ENCODE measurements around the gene CDH18.
A peak's percentile ranks its signal among the peaks of the same experiment; 100 is the strongest.

The CDH18 gene

DNA sequence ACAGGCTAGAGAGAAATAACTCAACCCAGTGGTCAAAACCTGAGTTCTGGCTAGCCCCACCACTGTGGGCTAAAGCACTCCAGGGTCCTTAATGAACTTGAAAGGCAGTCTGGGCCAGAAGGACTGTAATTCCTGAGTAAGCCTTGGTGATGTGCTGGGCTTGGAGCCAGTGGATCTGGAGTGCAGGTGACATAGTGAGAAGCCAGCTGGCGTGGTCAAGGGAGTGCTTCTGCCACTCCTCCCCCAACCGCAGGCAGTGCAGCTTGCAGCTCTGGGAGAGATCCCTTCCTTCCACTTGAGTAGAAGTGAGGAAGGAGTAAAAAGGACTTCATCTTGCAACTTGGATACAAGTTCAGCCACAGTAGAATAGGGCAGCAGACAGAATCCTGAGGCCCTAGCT is 424.0 kb downstream of the CDH18 start:
- no peak for DNase-seq

DNA sequence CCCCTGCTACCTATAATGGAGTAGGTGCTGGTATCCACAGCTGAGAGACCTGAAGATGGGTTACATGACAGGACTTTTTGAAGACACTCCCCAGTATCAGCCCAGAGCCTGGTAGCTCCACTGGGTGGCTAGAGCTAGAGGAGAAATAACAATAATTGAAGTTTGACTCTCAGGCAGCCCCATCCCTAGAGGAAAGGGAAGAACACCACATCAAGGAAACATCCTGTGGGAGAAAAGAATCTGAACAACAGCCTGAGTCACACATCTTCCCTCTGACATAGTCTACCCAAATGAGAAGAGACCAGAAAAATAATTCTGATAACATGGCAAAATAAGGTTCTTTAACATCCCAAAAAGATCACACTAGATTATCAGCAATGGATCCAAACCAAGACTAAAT is 432.1 kb downstream of the CDH18 start:
- DNase-seq = peak; percentile 20

DNA sequence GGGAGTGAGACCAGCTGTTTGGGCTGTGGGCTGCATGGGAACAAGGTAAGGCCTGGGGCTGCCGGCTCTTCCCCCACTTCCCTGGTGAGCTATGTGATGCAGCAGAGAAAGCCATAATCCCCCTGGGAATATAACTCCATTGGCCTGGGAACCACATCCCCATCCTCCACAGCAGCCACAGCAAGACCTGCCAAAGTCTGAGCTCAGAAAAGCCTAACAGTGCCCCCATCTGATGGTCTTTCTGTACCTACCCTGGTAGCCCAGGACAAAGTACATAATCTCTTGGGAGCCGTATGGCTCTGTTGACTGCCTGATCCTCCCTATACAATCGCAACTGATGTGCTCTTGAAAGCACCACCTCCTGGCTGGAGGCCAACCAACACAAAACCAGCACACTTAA is 432.6 kb downstream of the CDH18 start:
- no peak for DNase-seq

DNA sequence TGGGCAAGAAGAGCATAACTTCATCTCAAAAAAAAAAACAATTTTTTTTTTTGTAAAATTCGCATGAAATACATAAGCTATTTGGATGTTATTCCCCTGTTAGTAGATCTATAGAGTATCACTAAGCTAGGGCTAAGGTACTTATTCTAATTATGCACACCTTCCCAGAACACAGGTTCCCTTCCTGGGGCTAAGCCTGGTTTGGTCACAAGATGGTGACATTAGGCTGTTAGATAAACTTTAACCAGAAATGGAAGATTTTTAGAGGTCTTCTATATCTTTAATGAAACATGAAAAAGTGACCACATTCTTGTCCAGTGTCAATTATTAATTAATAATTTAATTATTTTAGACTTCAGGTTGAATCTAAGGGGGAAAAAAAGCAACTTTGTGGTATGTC is 433.5 kb downstream of the CDH18 start:
- DNase-seq = no peak

DNA sequence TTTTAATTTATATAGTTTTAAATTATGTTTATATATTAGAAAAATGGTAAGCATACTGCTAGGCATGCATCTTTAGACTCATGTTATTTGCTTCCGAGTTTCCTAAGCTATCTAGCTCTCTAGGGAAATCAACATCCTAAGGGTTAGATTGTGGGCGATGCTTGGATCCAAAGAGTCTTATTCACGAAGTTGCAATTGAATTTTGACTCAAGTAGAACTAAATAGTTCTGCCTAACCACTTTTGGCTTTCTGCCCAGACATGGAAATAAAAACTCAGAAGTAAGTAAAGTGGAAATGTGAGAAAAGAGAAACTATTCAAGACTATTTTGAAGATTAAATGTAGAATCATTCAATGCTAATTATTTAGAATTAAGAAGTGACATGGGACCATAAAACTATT is 440.4 kb downstream of the CDH18 start:
- peak; percentile 62 for DNase-seq

DNA sequence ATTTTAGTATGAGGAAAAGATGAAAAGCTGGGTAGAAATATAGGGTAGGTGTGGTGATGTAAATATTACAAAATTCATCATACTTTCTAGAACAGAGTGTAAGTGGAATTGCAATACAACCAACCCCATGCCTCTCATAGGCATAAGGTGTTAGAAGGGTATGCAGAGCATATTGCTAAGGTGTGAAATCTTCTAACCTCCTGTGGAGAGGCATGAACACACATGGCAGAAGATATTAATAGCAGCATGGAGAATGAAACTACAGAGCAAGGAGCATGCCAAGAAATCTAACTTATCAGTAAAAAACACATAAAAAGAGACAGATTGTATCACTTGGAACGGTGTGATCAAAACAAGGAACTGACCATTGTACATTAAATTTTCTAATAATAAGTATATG is 441.5 kb downstream of the CDH18 start:
- DNase-seq = no peak

DNA sequence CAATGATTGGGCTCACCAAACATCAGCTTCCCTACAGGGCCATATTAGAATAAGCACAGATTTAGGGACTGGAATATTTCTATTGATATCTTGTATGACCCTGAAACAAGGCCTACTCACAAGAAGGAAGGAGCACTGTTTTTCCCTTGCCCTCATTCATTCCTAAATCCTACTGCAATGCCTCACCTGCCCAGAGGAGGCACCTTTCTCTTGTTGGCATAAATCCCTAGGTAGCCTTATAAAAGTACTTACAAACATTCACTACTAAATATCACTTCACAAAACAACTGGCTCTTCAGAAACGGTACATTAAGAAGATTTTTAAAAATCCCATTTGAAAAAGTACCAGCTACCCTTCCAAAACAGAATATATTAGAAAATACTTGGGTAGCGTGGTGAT is 449.4 kb downstream of the CDH18 start:
- no peak for DNase-seq

DNA sequence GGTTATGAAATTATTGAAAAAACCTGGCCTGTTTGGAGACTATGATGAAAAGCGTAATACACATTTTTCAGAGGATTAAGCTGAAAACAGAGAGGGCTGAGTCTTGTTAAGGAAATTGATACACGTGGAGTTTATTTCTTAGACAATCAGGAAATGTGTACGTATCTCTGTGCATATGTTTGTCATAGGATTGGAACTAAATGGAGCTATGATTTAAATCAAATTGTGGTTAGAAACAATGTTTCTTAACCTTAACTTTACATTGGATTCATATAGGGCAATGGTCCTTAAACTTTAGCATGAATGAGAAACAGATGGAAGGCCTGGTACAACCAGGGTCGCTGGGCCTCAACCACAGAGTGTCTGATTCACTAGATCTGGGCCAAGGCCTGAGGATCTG is 451.6 kb downstream of the CDH18 start:
- DNase-seq = no peak

DNA sequence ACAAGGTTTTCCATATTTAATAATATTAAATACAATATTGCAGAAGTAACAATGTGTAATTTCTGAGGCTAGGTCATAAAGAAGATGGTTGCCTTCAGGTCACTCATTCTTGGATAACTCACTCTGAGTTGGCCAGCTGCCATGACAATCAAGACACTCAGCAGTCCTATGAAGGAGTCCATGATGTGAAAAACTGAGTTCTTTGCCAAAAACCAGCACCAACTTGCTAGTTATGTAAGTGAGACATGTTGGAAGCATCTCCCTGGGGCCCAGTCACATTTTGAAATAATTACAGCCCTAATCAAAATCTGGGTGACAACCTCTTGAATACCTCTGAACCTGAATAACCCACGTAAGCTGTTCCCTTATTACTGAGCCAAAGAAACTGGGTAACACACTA is 453.2 kb downstream of the CDH18 start:
- peak; percentile 39 for DNase-seq

DNA sequence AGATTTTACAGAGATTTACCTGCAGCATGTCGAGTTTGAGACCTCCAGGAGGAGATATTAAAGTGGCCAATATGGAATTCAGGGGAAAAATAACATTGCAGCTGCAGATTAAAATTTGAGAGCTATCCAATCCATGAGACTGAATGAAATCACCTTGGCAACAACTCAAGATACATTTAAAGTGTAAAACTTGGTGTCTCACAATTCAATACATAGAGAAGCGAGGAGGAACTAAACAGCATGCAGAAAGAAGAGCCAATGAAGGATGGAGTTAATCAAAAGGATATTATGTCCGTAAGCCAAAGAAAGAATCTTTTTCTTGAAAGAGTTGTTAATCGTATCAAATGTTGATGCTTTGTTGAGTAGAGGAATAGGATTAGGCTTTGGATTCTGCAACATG is 455.1 kb downstream of the CDH18 start:
- DNase-seq = no peak

DNA sequence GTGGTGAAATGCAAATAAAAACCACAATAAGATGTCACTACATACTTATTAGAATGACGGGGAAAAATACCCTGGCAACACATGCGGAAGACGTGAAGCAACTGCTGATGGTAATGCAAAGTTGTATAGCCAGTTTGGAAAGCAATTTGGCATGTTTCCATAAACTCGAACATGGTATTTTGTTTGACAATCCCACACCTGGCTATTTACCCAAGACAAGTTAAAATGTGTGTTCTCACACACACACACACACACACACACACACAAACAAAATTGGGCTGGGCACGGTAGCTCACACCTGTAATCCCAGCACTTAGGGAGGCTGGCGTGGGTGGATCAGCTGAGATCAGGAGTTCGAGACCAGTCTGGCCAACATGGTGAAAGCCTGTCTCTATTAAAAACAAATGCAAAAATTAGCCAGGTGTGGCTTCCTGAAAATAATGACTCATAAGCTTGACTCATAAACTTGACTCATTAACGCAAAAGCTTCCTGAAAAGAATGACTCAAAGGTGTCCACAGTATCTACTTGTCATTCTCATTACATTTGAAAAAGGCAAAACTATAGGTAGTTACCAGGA is 456.5 kb downstream of the CDH18 start:
- peak; percentile 26 for DNase-seq

DNA sequence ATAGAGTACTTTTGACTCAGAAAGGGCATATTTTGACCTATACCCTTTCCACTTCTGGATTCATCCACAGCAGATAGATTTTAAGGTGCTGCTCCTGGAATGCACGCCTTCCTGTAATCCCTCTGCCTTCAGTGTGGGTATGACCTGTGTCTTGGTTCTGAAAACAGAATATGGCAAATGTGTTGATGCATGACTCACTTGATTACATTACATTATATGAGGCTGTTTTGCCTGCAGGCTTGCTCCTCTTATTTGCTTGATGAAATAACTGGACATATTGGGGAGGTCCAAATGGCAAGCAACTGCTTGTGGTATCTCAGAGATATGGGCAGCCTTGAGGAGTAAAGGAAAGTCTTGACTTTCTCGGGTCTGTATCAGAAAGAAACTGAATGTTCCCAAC is 468.6 kb downstream of the CDH18 start:
- DNase-seq = peak; percentile 16

DNA sequence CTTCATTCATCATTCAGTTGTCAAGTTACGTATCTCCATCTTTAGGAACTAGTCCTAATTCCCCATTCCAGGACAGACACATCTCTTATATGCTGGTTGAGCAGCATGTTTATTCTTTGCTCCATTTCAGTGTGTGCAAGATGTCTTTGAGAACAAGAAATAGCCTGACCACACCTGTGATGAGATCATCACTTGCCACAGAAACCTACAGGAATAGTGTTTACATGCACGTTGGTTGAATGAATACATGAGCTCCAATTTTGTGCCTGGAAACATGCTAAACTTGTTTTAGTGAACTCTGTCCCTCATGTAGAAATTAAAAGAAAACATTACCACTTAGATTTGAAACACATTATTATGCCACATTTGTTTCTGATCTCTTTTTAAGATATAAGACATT is 489.1 kb downstream of the CDH18 start:
- no peak for DNase-seq

DNA sequence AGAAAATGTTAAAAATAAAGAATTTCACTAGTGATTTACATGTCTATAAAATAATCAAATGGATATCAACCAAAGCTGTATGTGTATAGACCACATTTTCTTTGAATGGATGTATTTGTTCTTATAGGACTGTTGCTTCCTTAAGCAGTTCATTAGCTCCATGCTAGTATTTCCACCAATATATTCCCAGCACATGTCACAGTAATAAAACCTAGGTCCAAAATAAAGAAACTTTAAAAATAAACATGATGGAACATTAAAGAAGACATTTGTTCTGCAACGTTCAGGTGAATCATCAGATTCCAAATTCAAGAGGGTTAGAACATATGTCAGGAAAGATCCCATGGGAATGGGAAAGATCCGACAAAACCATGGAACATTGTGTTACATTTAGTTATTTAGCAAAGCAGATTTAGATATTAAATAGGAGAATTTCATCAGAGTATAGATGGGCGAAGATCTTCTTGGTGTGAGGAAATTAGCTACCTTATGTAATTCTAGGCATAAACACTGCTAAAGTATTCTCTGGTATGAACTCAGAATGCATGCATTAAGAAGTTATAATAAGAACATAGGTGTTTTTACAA is 490.7 kb downstream of the CDH18 start:
- DNase-seq = no peak

DNA sequence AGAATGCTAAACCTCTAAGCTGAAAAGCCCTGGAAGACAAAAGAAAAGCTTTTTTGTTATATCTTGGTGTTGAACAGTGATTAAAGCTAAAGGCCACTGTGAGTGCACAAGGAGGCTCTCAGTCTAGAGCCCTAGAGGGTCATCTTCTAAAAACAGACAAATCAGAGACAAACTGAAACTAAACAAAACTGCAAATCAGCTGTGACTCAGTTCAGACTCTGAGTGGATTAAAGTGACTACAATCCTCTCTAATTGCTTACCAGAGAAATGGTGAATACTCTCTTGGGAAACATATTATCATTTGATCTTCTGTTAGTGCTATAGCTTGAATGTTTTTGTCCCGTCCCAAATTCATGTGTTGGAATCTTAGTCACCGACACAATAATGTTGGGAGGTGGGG is 491.9 kb downstream of the CDH18 start:
- DNase-seq = peak; percentile 34

DNA sequence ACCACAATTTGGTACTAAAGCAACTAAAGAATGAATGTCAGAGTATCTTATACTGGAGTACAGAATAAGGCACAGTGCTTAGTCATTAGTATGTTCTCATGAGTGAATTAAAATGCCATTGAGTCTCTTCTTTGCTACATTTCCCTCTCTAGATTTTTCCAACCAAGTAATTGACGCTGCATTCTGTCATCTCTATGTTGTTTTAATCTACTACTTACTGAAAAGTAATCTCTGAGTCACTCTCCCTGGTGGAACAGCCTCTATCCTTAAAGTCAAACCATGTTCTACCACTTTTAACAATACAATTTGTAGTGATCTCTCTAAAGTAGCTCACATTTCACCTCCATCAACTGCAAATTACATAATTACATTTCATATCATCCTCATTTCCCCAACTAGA is 495.1 kb downstream of the CDH18 start:
- DNase-seq = peak; percentile 26

DNA sequence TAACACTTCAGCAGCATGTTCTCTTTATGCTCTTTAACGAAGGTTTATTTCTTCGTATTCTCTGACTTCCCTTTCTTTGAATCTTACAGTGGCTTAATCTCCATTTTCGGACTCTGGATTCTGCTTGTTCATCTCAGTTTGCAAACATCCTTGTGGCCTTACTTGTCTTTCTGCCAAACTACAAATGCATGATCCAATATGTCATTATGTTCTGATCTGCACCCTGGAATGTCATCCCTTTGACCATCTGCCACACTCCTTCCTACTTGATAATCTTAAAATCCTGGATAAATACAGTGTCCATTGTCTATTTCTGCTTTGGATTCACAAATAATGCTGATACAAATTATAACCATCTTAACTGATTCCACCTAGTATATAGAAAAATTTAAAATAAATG is 499.2 kb downstream of the CDH18 start:
- DNase-seq = peak; percentile 18

DNA sequence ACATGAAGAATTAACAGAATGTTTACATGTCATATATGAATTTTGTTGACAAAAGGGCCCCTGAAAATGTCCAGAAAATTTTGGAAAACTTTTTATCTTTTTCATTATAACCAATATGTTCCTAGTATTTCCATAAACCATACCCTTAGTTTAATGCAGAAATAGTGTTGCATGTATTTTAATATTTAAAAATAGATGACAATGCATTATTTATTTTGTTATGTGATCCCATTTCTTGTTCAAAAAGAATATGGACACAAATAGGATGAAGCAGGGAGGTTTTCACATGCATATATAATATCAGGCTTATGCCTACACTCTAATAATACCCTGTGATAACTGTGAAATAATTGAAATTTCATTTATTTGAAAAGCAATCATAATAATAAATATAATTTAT is 500.5 kb downstream of the CDH18 start:
- DNase-seq = no peak

DNA sequence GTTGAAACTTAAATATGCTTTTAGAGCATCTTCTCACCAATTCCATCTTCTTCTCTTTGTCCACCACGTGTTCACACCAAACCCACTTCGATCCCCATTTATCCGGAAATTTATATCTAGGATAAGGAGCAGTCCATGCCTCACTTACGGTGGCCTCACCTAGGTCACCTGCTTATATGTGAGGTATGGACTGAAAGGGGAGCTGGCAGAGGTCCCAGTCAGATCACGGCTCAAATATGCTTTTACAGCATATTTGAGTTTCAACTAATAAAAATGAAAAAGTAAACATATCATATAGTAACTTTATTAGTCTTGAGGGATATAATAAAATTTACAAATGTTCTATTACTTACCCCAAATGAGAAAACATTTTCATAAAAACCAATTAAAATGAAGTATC is 508.4 kb downstream of the CDH18 start:
- no peak for DNase-seq

DNA sequence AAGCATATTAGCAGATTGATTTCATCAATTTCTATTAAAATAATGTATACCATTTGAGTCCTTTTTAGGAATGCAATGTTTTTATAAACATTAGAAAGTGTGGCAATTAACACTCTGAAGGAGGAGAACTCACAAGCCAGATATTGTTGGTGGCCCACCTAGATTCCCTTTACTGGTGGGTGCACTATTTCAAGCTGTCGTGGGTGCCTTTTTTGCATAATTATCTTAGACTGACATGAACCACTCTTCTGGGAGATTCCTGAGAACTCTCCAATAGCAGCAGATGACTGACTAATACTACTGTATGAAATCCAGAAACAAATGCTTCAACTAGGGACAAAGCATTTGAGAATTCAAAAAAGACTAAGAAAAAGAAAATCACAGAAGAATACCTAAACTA is 526.0 kb downstream of the CDH18 start:
- DNase-seq = peak; percentile 3

DNA sequence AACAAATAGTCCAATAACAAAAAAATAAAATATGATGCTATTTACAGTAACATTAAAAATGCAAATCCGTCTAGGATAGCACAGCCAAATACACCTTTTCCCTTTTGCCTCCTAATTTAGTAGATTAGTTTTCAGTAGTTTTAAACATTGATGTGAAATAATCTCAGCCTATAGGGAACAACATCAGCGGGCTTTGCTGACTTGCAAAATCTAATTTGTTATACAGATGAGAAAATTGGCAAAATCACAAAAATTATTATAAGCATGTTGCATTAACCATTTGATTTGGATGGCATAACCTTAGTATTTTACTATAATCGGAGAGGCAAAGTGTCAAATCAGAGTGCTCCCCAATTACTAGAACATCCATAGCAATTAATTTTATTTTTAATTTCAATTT is 563.5 kb downstream of the CDH18 start:
- DNase-seq = no peak

Measured in EL (cell line).